ENCODE measurements around the gene RARRES1. TPM values are rescaled to one million over a fixed set of nuclear protein-coding genes. Genes with fewer than 3 reads are reported as not detected.
A peak's percentile ranks its signal among the peaks of the same experiment; 100 is the strongest.

RARRES1 gene
- polyA plus RNA-seq, 1 experiment, result 2.0 TPM

DNA sequence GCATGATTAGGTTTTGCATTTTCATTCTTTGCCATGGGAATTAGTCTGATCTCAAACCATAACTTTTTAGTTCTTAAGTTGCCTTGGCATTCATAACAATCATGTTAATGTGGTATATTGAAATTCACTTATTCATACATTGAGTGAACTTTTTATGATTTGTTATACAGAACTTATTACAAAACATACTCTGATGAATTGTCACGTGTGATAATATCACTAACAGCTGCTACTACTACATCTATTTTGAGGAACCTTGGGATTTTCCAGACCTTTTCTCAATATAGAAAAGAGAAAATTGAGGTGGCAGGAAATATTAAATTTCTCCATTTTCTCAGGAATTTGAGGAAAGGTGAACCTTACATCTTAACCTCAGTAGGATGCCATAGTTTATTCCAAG lies 69.0 kb downstream of the RARRES1 start:
- ChIA-PET CTCF (interaction anchor here (1.2 to 7.8 kb wide), 5 partner anchors 19 to 127 kb away, joined by 3 to 153 read pairs (median 9); partner anchors contain the start of gene GFM1), POLR2A (no interaction called here)
- no peak overlapping the region for H3K4me3 ChIP-seq (ENCODE audit: low read depth, low read length)
- DNase-seq (ENCODE audit: low read depth), result no peak
- TF ChIP-seq, protein P1, sequence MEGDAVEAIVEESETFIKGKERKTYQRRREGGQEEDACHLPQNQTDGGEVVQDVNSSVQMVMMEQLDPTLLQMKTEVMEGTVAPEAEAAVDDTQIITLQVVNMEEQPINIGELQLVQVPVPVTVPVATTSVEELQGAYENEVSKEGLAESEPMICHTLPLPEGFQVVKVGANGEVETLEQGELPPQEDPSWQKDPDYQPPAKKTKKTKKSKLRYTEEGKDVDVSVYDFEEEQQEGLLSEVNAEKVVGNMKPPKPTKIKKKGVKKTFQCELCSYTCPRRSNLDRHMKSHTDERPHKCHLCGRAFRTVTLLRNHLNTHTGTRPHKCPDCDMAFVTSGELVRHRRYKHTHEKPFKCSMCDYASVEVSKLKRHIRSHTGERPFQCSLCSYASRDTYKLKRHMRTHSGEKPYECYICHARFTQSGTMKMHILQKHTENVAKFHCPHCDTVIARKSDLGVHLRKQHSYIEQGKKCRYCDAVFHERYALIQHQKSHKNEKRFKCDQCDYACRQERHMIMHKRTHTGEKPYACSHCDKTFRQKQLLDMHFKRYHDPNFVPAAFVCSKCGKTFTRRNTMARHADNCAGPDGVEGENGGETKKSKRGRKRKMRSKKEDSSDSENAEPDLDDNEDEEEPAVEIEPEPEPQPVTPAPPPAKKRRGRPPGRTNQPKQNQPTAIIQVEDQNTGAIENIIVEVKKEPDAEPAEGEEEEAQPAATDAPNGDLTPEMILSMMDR (IDR thresholded peaks at IDR 0.05; ENCODE audit: insufficient read depth, low read depth, low read length), result no peak
- no peaks in the 10 kb centered on the region; the same call in 1 of the 2 replicates for H3K36me3 ChIP-seq (ENCODE audit: control insufficient read depth, insufficient read depth, low read length)
- no peaks in the 10 kb centered on the region for H3K27me3 ChIP-seq (ENCODE audit: control insufficient read depth, insufficient read depth, low read length)

DNA sequence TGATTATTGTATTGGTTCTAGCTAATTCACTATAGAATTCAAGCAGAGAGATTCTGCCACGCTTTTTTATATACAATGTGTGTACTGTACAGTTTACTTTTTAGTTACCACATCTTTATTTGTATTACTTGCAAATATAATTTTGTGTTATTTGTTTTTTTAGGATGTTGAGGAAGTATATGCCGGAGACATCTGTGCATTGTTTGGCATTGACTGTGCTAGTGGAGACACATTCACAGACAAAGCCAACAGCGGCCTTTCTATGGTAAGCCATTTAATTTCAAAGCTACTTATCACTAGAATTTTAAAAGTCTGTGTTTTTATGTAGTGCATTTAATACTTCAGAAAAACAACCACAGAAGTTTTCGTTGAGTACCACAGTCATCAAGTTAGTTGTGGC lies 71.5 kb downstream of the RARRES1 start:
- TF ChIP-seq, protein P1 (IDR thresholded peaks at IDR 0.05; ENCODE audit: insufficient read depth, low read depth, low read length), result no peak
- POLR2A ChIA-PET, result no interaction called here
- no peaks in the 10 kb centered on the region; the same call in none of the 2 replicates for H3K36me3 ChIP-seq (ENCODE audit: control insufficient read depth, insufficient read depth, low read length)
- H3K27me3 ChIP-seq (ENCODE audit: control insufficient read depth, insufficient read depth, low read length), result no peaks in the 10 kb centered on the region
- no peak overlapping the region for H3K4me3 ChIP-seq (ENCODE audit: low read depth, low read length)
- CTCF ChIA-PET, result interaction anchor here (1.0 to 7.8 kb wide), 12 partner anchors 10 to 141 kb away, joined by 3 to 153 read pairs (median 6); partner anchors contain the start of genes GFM1, LXN and MFSD1
- DNase-seq (ENCODE audit: low read depth), result no peak

DNA sequence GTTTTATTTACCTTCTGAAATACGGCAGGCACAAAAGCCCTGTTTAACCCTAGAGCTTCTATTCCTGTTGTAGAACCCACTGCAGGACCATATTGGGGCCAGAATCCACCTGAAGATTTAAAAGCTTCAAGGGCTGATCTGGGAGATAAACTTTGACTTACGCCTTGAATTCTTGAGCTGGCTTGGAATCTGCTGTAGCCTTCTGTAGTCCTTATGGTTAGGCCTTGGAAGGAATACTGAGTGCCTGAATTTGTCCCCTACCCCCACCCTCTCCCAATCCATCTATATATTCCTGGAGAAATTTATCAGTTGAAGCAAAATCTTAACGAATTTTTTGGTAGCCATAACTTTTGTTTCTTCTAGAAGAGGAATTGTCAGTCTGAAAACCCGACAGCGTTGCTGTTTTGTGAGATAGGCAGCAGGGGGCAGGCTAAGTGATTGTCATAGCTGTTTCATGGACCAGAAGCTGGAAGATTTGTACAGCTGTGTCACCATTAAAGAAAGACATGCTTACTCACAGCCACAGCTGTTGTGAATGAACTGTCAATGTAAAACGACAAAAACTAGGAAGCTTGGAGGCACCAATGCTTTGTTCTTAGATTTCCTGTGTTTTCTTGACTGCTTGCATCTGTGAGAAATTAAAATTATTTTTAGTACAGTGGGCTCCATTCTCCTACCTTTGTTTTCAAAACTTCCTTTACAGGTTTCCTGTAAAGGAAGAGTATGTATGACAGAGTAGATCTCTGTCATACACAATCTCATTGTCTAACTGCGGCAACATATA lies 72.6 kb downstream of the RARRES1 start:
- ChIA-PET CTCF (interaction anchor here (0.7 to 7.8 kb wide), 28 partner anchors 11 to 148 kb away, joined by 3 to 153 read pairs (median 4); partner anchors contain the start of genes GFM1, LXN and MFSD1), POLR2A (interaction anchor here (0.5 kb wide), 1 partner anchor 30 kb away, joined by 11 read pairs; no protein-coding TSS in a partner anchor)
- no peak for DNase-seq (ENCODE audit: low read depth)
- Histone ChIP-seq H3K27me3 (ENCODE audit: control insufficient read depth, insufficient read depth, low read length) (no peaks in the 10 kb centered on the region), H3K36me3 (ENCODE audit: control insufficient read depth, insufficient read depth, low read length) (no peaks in the 10 kb centered on the region; the same call in none of the 2 replicates), H3K4me3 (ENCODE audit: low read depth, low read length) (no peak overlapping the region)
- TF ChIP-seq, protein P1 (IDR thresholded peaks at IDR 0.05; ENCODE audit: insufficient read depth, low read depth, low read length), result peak; percentile 79

DNA sequence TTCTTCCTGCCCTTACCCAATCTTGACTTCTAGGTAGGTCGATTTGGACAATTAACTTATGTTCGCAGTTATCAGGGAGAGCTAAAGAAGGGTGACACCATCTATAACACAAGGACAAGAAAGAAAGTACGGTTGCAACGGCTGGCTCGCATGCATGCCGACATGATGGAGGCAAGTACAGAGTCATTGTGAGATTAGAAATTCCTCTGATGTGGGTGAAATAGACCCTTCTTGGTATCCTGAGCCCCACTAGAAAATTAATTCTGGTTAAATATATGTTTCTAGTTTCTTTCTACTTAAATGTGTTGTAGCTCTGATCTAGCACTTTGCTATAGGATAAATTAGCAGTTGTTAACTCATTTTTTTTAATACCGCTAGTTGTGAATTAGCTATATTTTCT lies 73.4 kb downstream of the RARRES1 start:
- Histone ChIP-seq H3K4me3 (ENCODE audit: low read depth, low read length) (no peak overlapping the region), H3K36me3 (ENCODE audit: control insufficient read depth, insufficient read depth, low read length) (peaks cover 1% of the 10 kb centered on the region), H3K27me3 (ENCODE audit: control insufficient read depth, insufficient read depth, low read length) (no peaks in the 10 kb centered on the region)
- DNase-seq (ENCODE audit: low read depth), result no peak
- TF ChIP-seq, protein P1 (IDR thresholded peaks at IDR 0.05; ENCODE audit: insufficient read depth, low read depth, low read length), result no peak
- CTCF ChIA-PET, result interaction anchor here (0.7 to 7.8 kb wide), 23 partner anchors 11 to 149 kb away, joined by 3 to 153 read pairs (median 5); partner anchors contain the start of genes GFM1, LXN and MFSD1
- POLR2A ChIA-PET, result no interaction called here

DNA sequence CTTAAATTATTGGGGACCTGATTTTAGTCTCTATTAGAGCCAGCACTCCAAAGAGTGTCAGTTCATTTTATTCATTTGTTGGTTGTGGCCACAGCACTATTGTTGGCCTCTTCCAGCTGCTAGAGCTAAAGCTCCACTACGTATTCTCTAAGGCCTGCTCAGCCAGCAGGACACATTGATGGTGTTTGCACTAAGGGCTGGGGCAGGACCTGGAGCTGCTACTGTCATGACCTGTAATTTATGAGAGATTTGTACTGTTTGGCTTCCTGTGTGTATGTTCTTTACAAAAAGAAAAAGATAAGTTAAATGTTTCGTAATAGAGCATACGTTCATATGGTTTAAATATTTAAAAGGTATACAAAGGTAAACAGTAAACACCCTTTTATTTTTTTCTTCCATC lies 79.8 kb downstream of the RARRES1 start:
- DNase-seq (ENCODE audit: low read depth), result no peak
- CTCF ChIA-PET, result interaction anchor here (1.0 to 2.8 kb wide), 5 partner anchors 8 to 139 kb away, joined by 4 to 15 read pairs (median 4); partner anchors contain the start of gene GFM1
- TF ChIP-seq, protein P1 (IDR thresholded peaks at IDR 0.05; ENCODE audit: insufficient read depth, low read depth, low read length), result no peak
- POLR2A ChIA-PET, result interaction anchor here (1.2 kb wide), 1 partner anchor 143 kb away, joined by 6 read pairs; no protein-coding TSS in a partner anchor
- no peaks in the 10 kb centered on the region for H3K27me3 ChIP-seq (ENCODE audit: control insufficient read depth, insufficient read depth, low read length)
- no peak overlapping the region for H3K4me3 ChIP-seq (ENCODE audit: low read depth, low read length)
- peaks cover 6% of the 10 kb centered on the region for H3K36me3 ChIP-seq (ENCODE audit: control insufficient read depth, insufficient read depth, low read length)
